ENCODE measurements around the gene LPGAT1. TPM values are rescaled to one million over a fixed set of nuclear protein-coding genes. Genes with fewer than 3 reads are reported as not detected.

Gene LPGAT1
- total RNA-seq, 3 donors from 2014 or later (not counting 1 experiment from before 2014, with no cell fraction given): 58.6 to 76.3 (median 71.5) TPM

DNA sequence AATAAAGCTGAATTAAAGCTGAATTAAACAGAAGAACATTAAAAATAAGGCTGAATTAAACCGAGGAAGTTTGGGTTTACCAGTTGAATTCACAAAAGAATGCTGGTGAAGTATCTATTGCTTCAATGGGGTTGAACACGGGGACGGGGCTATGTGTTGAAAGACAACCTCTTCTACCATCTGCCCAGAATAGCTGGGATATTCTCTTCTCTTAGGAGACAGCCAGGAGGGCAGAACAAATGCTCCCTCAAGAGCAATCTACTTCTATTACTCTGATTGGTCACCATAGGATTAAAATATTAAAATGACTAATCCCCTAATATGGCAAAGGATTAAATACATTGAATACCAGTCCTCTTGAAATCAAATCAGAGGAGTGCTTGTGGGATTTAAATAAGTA is 68.4 kb downstream of the LPGAT1 start:
- no peak overlapping the region for H3K4me3 Mint-ChIP-seq
- H3K36me3 Mint-ChIP-seq: peaks cover 9% of the 10 kb centered on the region
- ATAC-seq: no peak
- intact Hi-C loops (cut with micrococcal nuclease): no loop called here
- Histone ChIP-seq H3K4me3 (ENCODE audit: low read length) (no peak overlapping the region), H3K27me3 (ENCODE audit: control insufficient read depth, insufficient read depth, low read length) (no peaks in the 10 kb centered on the region), H3K4me1 (ENCODE audit: control insufficient read depth, insufficient read depth, low read length) (no peaks in the 10 kb centered on the region), H3K27ac (ENCODE audit: low read length) (no peak overlapping the region), H3K36me3 (ENCODE audit: control insufficient read depth, insufficient read depth, low read length) (peaks cover 30% of the 10 kb centered on the region), H3K9me3 (ENCODE audit: control insufficient read depth, insufficient read depth, low read length) (no peaks in the 10 kb centered on the region)
- H3K27me3 Mint-ChIP-seq (ENCODE audit: low read depth in 2 of 2): no peaks in the 10 kb centered on the region
- H3K4me1 Mint-ChIP-seq: no peaks in the 10 kb centered on the region
- TF ChIP-seq, protein P1, sequence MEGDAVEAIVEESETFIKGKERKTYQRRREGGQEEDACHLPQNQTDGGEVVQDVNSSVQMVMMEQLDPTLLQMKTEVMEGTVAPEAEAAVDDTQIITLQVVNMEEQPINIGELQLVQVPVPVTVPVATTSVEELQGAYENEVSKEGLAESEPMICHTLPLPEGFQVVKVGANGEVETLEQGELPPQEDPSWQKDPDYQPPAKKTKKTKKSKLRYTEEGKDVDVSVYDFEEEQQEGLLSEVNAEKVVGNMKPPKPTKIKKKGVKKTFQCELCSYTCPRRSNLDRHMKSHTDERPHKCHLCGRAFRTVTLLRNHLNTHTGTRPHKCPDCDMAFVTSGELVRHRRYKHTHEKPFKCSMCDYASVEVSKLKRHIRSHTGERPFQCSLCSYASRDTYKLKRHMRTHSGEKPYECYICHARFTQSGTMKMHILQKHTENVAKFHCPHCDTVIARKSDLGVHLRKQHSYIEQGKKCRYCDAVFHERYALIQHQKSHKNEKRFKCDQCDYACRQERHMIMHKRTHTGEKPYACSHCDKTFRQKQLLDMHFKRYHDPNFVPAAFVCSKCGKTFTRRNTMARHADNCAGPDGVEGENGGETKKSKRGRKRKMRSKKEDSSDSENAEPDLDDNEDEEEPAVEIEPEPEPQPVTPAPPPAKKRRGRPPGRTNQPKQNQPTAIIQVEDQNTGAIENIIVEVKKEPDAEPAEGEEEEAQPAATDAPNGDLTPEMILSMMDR (IDR thresholded peaks at IDR 0.05): no peak
- H3K27ac Mint-ChIP-seq: no peak overlapping the region
- no peak for DNase-seq
- no peaks in the 10 kb centered on the region for H3K9me3 Mint-ChIP-seq
- 98% methylated on average over 3 of the region's 3 CpGs for WGBS (ENCODE audit: insufficient coverage)

DNA sequence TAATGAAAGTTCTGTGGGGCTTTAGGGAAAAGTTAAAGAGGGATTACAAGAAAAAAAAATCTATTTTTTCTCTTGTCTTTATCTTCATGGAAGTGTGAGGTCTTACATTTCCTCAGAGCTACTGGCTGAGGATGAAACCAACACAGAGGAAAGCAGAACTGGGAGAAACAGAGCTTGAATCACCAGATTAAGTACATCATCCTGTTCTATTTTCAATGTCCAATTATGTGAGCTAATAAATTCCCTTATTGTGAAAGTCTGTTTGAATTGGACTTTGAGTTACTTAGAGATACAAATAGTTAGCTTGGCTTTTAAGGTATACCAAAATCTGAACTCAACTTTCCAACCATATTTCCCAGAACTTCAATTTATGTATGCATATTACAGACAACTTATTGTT is 69.2 kb downstream of the LPGAT1 start:
- DNase-seq: no peak
- ATAC-seq: no peak
- H3K4me3 Mint-ChIP-seq: no peak overlapping the region
- H3K4me1 Mint-ChIP-seq: no peaks in the 10 kb centered on the region
- Histone ChIP-seq H3K9me3 (ENCODE audit: control insufficient read depth, insufficient read depth, low read length) (no peaks in the 10 kb centered on the region), H3K36me3 (ENCODE audit: control insufficient read depth, insufficient read depth, low read length) (peaks cover 24% of the 10 kb centered on the region), H3K4me1 (ENCODE audit: control insufficient read depth, insufficient read depth, low read length) (no peaks in the 10 kb centered on the region), H3K27me3 (ENCODE audit: control insufficient read depth, insufficient read depth, low read length) (no peaks in the 10 kb centered on the region), H3K4me3 (ENCODE audit: low read length) (no peak overlapping the region), H3K27ac (ENCODE audit: low read length) (no peak overlapping the region)
- no peak overlapping the region for H3K27ac Mint-ChIP-seq
- peaks cover 9% of the 10 kb centered on the region for H3K36me3 Mint-ChIP-seq
- H3K9me3 Mint-ChIP-seq: no peaks in the 10 kb centered on the region
- TF ChIP-seq, protein P1 (IDR thresholded peaks at IDR 0.05): no peak
- no peaks in the 10 kb centered on the region for H3K27me3 Mint-ChIP-seq (ENCODE audit: low read depth in 2 of 2)
- intact Hi-C loops (cut with micrococcal nuclease): no loop called here

DNA sequence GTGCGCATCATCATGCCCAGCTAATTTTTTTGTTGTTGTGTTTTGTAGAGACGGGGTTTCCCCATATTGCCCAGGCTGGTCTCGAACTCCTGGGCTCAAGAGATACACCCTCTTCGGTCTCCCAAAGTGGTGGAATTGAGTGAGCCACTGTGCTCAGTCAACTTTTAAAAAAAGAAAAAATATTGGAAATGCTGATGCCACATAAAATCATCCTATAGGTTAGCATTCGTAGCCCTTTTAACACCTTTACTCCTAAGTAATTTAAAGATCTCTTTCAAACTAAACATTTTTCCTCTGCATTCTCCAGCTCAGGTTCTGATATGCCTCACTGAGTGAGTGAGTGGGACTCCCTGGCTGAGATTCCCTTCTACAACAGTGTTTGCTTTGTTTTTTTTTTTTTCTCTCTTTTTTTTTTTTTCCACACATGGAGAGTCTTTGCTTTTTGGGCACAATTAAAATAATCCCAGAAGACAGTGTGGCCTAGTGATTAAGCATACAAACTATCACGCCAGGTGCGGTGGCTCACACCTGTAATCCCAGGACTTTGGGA is 74.0 kb downstream of the LPGAT1 start:
- no peak for DNase-seq
- Mint-ChIP-seq H3K4me1 (no peaks in the 10 kb centered on the region), H3K27ac (no peak overlapping the region), H3K27me3 (ENCODE audit: low read depth in 2 of 2) (no peaks in the 10 kb centered on the region), H3K4me3 (no peak overlapping the region), H3K36me3 (peaks cover 9% of the 10 kb centered on the region), H3K9me3 (no peaks in the 10 kb centered on the region)
- H3K27ac ChIP-seq (ENCODE audit: low read length): no peak overlapping the region
- H3K4me1 ChIP-seq (ENCODE audit: control insufficient read depth, insufficient read depth, low read length): no peaks in the 10 kb centered on the region
- WGBS (ENCODE audit: insufficient coverage): 99% methylated on average over 6 of the region's 7 CpGs
- no peaks in the 10 kb centered on the region for H3K27me3 ChIP-seq (ENCODE audit: control insufficient read depth, insufficient read depth, low read length)
- H3K36me3 ChIP-seq (ENCODE audit: control insufficient read depth, insufficient read depth, low read length): peaks cover 10% of the 10 kb centered on the region
- intact Hi-C loops (cut with micrococcal nuclease): no loop called here
- TF ChIP-seq, protein P1 (IDR thresholded peaks at IDR 0.05): no peak
- ATAC-seq: no peak
- H3K4me3 ChIP-seq (ENCODE audit: low read length): no peak overlapping the region
- no peaks in the 10 kb centered on the region for H3K9me3 ChIP-seq (ENCODE audit: control insufficient read depth, insufficient read depth, low read length)

DNA sequence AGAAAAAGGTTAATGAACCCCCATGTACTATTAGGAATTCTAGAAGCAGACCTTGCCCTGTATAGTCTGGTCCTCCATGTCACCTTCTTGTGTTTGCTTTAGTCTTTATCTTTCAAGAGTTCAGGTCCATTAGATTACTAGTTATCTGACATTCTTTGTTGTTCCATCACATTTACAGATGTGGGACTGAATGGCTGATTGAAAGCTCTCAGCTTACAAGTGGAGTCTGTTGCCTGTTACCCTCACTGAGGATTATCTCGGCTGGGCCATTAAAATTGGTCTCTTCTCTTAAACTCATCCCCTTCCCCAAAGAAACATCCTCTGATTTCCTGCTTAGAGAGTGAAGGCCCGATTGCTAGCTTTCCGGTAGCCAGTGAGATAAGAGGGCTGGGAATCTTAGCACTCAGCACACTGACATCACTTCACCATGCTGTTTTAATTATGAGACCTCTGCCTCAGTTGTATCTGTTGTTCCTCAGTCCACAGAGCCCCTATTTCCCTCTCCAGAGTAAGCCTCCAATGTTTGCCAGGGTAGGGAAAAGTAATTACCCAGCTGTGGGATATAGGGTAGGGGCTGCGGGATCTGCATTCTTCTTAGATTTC is 76.8 kb downstream of the LPGAT1 start:
- peaks cover 16% of the 10 kb centered on the region for H3K36me3 Mint-ChIP-seq
- H3K4me1 ChIP-seq (ENCODE audit: control insufficient read depth, insufficient read depth, low read length): no peaks in the 10 kb centered on the region
- no peak overlapping the region for H3K4me3 ChIP-seq (ENCODE audit: low read length)
- no peak for DNase-seq
- no peak overlapping the region for H3K27ac ChIP-seq (ENCODE audit: low read length)
- ATAC-seq: no peak
- H3K9me3 Mint-ChIP-seq: no peaks in the 10 kb centered on the region
- no peaks in the 10 kb centered on the region for H3K4me1 Mint-ChIP-seq
- 100% methylated on average over 3 of the region's 4 CpGs for WGBS (ENCODE audit: insufficient coverage)
- TF ChIP-seq, protein P1 (IDR thresholded peaks at IDR 0.05): no peak
- no peaks in the 10 kb centered on the region for H3K27me3 Mint-ChIP-seq (ENCODE audit: low read depth in 2 of 2)
- no peaks in the 10 kb centered on the region for H3K9me3 ChIP-seq (ENCODE audit: control insufficient read depth, insufficient read depth, low read length)
- H3K36me3 ChIP-seq (ENCODE audit: control insufficient read depth, insufficient read depth, low read length): peaks cover 29% of the 10 kb centered on the region
- H3K27ac Mint-ChIP-seq: peak overlapping the region in 1 of 2 donors; percentile 38
- H3K27me3 ChIP-seq (ENCODE audit: control insufficient read depth, insufficient read depth, low read length): no peaks in the 10 kb centered on the region
- intact Hi-C loops (cut with micrococcal nuclease): no loop called here
- H3K4me3 Mint-ChIP-seq: no peak overlapping the region

Data from natural killer cell (primary cell).